AG09309 (cell line): Measurements from ENCODE around the gene FBXL14.

Experiments
- DNase-seq: peaks from one replicate; pipeline ENCODE4 v3.0.0-alpha.2; 2010; ENCODE audit warnings: low read depth
- H3K4me3 ChIP-seq: 2 replicates; pipeline ENCODE4 v1.5.1; 2011; ENCODE audit warnings: mild to moderate bottlenecking, low read depth, low read length, moderate library complexity; ENCODE audit not compliant: control insufficient read depth
- CTCF ChIP-seq: IDR thresholded peaks from 2 replicates; pipeline ENCODE4 v1.5.1; 2011; ENCODE audit warnings: mild to moderate bottlenecking, low read depth, low read length, inconsistent platforms; ENCODE audit not compliant: insufficient read depth, control insufficient read depth; ENCODE audit errors: missing control alignments

Gene FBXL14

DNA sequence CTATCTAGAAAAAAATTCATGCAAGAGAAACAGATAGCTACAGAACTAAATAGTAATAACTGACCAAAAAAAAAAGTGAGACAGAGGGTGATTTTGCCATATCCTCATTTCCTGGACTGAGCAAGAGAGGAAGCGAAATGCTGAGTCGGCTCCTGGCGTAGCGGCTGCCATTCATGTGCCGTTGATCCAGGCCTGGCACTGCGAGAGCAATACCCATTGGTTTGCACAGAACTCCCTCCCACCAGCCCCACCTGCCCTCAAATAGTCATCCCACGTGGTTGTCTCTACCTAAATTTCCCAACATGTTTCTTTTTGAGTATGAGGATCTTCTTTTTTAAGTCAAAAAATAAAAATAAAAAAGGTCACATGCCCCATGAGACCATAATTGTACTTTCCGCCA is 25.2 kb upstream of the FBXL14 start:
- H3K4me3 ChIP-seq: no peak overlapping the region
- TF ChIP-seq CTCF: no peak
- no peak for DNase-seq

GRCh38 chr12:1619159-1619558 is 24.8 kb upstream of the FBXL14 start:
- no peak for DNase-seq
- no peak for TF ChIP-seq CTCF
- no peak overlapping the region for H3K4me3 ChIP-seq

DNA sequence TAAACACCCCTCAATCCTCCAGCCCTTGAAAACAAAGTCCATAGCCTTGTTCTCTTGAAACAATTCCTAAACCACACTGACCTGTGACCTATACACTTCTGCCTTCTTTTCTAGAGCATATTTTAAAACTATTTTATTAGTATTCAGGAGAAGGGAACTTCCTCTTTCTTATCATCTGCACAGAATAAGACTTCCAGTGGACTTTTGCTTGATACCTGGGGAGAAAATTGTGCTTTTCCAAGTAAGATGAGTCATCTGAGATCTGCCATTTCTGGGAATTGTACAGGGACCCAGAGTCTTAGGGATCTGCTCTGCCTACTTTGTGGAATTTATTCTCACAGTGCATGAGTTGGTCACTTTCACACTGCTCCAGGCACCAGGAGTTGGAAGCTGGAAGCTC is 24.1 kb upstream of the FBXL14 start:
- no peak for TF ChIP-seq CTCF

DNA sequence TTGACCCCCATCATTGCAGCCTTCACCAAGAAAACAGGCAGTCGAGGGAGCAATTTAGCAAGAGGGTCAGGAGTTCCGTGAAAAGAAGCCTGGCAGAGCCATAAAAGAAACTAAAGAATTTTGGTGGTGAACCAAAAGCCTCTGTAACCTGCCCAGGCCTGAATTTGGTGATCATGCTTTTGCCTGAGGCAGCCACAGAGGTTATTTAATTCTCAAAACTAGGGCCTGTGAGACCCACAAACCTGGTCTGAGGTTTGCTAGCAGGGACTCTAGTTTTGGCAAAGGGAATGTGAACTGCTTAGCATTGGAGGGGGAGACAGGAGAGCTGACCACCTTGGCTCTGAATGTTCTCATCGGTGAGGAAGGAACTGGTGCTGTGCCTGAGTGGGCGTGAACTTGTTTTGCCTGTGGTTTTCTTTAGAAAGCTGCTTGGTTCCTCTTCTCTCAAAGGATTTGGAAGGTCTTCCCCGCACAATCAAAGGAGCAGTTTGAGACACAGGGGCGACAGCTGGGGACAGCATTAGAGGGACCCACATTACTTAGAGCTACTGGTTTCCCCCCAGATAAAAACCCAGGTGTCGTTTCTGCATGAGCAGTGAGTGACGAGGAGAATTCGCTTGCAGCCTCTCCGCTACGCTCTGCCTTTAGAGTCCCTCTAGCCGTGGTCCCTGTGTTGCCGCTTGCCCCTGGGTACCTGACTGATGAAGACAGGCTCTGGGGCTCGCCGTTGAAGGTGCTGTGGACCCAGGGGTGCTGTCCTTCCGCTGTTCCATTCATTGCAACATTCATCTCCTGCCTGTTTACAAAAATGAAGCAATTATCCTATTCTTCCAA is 22.1 kb upstream of the FBXL14 start:
- H3K4me3 ChIP-seq: no peak overlapping the region
- TF ChIP-seq CTCF: no peak
- DNase-seq: no peak

More for the DNA sequence above, 24.1 kb upstream of the FBXL14 start:
- no peak overlapping the region for H3K4me3 ChIP-seq
- no peak for DNase-seq

DNA sequence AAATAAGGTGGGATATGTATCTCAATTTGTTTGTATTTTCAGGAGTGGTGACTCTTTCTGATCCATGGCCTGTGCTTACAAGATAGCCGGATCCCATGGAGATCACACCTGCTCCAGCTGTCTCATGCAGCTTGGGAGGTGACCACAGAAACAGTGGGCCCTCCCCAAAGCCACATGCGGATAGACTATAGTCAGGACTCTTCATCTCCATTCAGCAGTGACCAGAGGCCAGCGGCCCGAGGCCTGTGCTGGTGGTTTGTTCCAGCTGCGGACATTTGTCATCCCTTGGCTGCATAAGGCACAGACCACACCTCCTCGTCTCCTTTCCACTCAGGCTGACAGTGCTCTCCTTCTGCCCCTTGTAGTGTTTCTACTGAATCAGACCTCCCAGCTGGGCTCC is 20.0 kb upstream of the FBXL14 start:
- TF ChIP-seq CTCF: no peak
- DNase-seq: no peak
- no peak overlapping the region for H3K4me3 ChIP-seq

DNA sequence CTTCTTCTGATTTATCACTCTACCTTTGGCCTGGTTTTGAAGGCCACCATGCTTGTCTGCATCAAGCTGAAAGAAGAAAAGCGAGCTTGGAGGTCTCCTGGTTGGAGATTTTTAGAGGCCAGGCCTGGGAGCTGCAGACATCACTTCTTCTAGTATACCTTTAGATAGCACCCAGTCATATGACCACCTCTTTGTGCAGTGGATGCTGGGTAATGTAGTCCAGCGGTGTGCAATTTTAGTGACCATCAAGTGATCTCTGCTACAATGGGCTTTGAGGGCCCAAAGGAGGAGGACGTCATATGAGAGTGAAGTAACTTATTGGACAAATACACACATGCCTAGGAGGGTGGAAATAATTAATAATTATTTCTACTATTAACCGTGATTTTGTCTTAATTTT is 19.5 kb upstream of the FBXL14 start:
- TF ChIP-seq CTCF: no peak
- DNase-seq: no peak
- H3K4me3 ChIP-seq: no peak overlapping the region
